WTC11 (cell line): ENCODE measurements around the gene MYLK. TPM values are rescaled to one million over a fixed set of nuclear protein-coding genes. Genes with fewer than 3 reads are reported as not detected.
A peak's percentile ranks its signal among the peaks of the same experiment; 100 is the strongest.

Experiments
- ATAC-seq: fragments of 200-7000 bp; cut with Tn5 transposase; 2 replicates; pipeline ENCODE4 v1.10.0; 2021; ENCODE audit warnings: mild to moderate bottlenecking, moderate library complexity
- CTCF ChIA-PET: fragments of 300-600 bp; sonication (Branson Sonifier 250); formaldehyde crosslinking; loops from one replicate; lab custom pipeline; 2021; ENCODE audit warnings: antibody characterized with exemption; lab: Charles Lee
- POLR2A ChIA-PET: fragments of 350-600 bp; sonication (Branson Sonifier 250); formaldehyde crosslinking; loops from one replicate; lab custom pipeline; 2021; ENCODE audit warnings: antibody characterized with exemption; lab: Charles Lee
- DNase-seq: peaks from one replicate; pipeline ENCODE4 v3.0.0; 2021; ENCODE audit warnings: low spot score
- H3K27ac Mint-ChIP-seq: 2 replicates; pipeline ENCODE4 v1.8.0; 2021; ENCODE audit warnings: mixed read lengths
- H3K27me3 Mint-ChIP-seq: 2 replicates; pipeline ENCODE4 v1.8.0; 2021; ENCODE audit warnings: low read depth, mild to moderate bottlenecking, moderate library complexity, mixed read lengths
- H3K36me3 Mint-ChIP-seq: 2 replicates; pipeline ENCODE4 v1.8.0; 2021; ENCODE audit warnings: mixed read lengths
- H3K4me1 Mint-ChIP-seq: 2 replicates; pipeline ENCODE4 v1.8.0; 2022; ENCODE audit warnings: mixed read lengths
- H3K4me3 Mint-ChIP-seq: 2 replicates; pipeline ENCODE4 v1.8.0; 2021; ENCODE audit warnings: mild to moderate bottlenecking, moderate library complexity, mixed read lengths
- H3K9me3 Mint-ChIP-seq: 2 replicates; pipeline ENCODE4 v1.8.0; 2021; ENCODE audit warnings: mixed read lengths
- CREM ChIP-seq: sonication (generic); formaldehyde crosslinking; IDR thresholded peaks from 2 replicates; pipeline ENCODE4 v1.8.1; 2022; ENCODE audit warnings: mild to moderate bottlenecking, missing genetic modification reagents, moderate library complexity
- CTCF ChIP-seq: fragments of 200-600 bp; IDR thresholded peaks from 2 replicates; pipeline ENCODE4 v1.8.0; 2022; ENCODE audit warnings: antibody characterized with exemption
- ELF4 ChIP-seq: sonication (generic); formaldehyde crosslinking; IDR thresholded peaks from 2 replicates; pipeline ENCODE4 v1.8.1; 2022; ENCODE audit warnings: low read depth, mild to moderate bottlenecking, moderate library complexity, missing genetic modification reagents
- ESRRA ChIP-seq: sonication (generic); formaldehyde crosslinking; IDR thresholded peaks from 2 replicates; pipeline ENCODE4 v1.8.1; 2022; ENCODE audit warnings: mild to moderate bottlenecking, missing genetic modification reagents, borderline replicate concordance
- GTF2I ChIP-seq: fragments of 250-450 bp; sonication (Bioruptor Pico); conservative IDR thresholded peaks from 2 replicates; pipeline ENCODE4 v1.4.0; 2021; ENCODE audit warnings: mild to moderate bottlenecking
- HMGA2 ChIP-seq: fragments of 250-450 bp; sonication (Bioruptor Pico); IDR thresholded peaks from 2 replicates; pipeline ENCODE4 v1.4.0; 2021; ENCODE audit warnings: mild to moderate bottlenecking, moderate library complexity
- JAZF1 ChIP-seq: fragments of 250-450 bp; sonication (Bioruptor Pico); IDR thresholded peaks from 2 replicates; pipeline ENCODE4 v1.9.0; 2021; ENCODE audit warnings: moderate library complexity, mild to moderate bottlenecking, inconsistent platforms
- JUN ChIP-seq: sonication (generic); formaldehyde crosslinking; IDR thresholded peaks from 2 replicates; pipeline ENCODE4 v1.8.0; 2023; ENCODE audit warnings: mild to moderate bottlenecking, missing genetic modification reagents
- MXD4 ChIP-seq: fragments of 250-450 bp; sonication (Bioruptor Pico); IDR thresholded peaks from 2 replicates; pipeline ENCODE4 v1.8.0; 2021; ENCODE audit warnings: mild to moderate bottlenecking, moderate library complexity, borderline replicate concordance
- NR3C1 ChIP-seq: sonication (generic); formaldehyde crosslinking; conservative IDR thresholded peaks from 2 replicates; pipeline ENCODE4 v1.8.1; 2023; ENCODE audit warnings: low read depth, mild to moderate bottlenecking, missing genetic modification reagents
- SMAD3 ChIP-seq: sonication (generic); formaldehyde crosslinking; IDR thresholded peaks from 2 replicates; pipeline ENCODE4 v1.8.0; 2022; ENCODE audit warnings: missing genetic modification reagents, mild to moderate bottlenecking, borderline replicate concordance
- STAT6 ChIP-seq: sonication (generic); formaldehyde crosslinking; conservative IDR thresholded peaks from 2 replicates; pipeline ENCODE4 v1.8.1; 2023; ENCODE audit warnings: mild to moderate bottlenecking, low read depth, missing genetic modification reagents, moderate library complexity
- ZNF121 ChIP-seq: sonication (generic); formaldehyde crosslinking; IDR thresholded peaks from 2 replicates; pipeline ENCODE4 v1.8.0; 2023; ENCODE audit warnings: missing genetic modification reagents
- ZNF425 ChIP-seq: fragments of 250-450 bp; sonication (Bioruptor Pico); conservative IDR thresholded peaks from 2 replicates; pipeline ENCODE4 v1.9.0; 2021; ENCODE audit warnings: mild to moderate bottlenecking
- total RNA-seq: library from RNA; stranded (reverse); gene quantifications from 3 replicates; pipeline ENCODE4 v1.2.3, GENCODE V29; 2021
- TF ChIP-seq, protein P1 (sequence below): sonication (generic); formaldehyde crosslinking; IDR thresholded peaks from 2 replicates; pipeline ENCODE4 v1.8.0; 2022; ENCODE audit warnings: missing genetic modification reagents
- TF ChIP-seq, protein P2 (sequence below): sonication (generic); formaldehyde crosslinking; IDR thresholded peaks from 2 replicates; pipeline ENCODE4 v1.8.1; 2023; ENCODE audit warnings: mild to moderate bottlenecking, missing genetic modification reagents, borderline replicate concordance
- TF ChIP-seq, protein P3 (sequence below): sonication (generic); formaldehyde crosslinking; IDR thresholded peaks from 2 replicates; pipeline ENCODE4 v1.8.0; 2023; ENCODE audit warnings: mild to moderate bottlenecking, missing genetic modification reagents
- TF ChIP-seq, protein P4 (sequence below): sonication (generic); formaldehyde crosslinking; IDR thresholded peaks from 2 replicates; pipeline ENCODE4 v1.8.1; 2022; ENCODE audit warnings: missing genetic modification reagents, borderline replicate concordance

Gene MYLK
- total RNA-seq, 1 experiment from 2014 or later: 10.4 TPM

- Mint-ChIP-seq H3K27ac (no peak overlapping the region), H3K27me3 (no peaks in the 10 kb centered on the region), H3K4me3 (no peak overlapping the region), H3K4me1 (peaks cover 14% of the 10 kb centered on the region), H3K36me3 (no peaks in the 10 kb centered on the region), H3K9me3 (no peaks in the 10 kb centered on the region)
- DNase-seq (no peak), ATAC-seq (peak; percentile 80)
- ChIA-PET POLR2A (interaction anchor here (0.6 kb wide), 1 partner anchor 12 kb away, joined by 3 read pairs; no protein-coding TSS in a partner anchor), CTCF (interaction anchor here (1.3 to 2.4 kb wide), 2 partner anchors 21 to 43 kb away, joined by 3 to 13 read pairs; no protein-coding TSS in a partner anchor)
- TF ChIP-seq HMGA2 (CRISPR knock-in tag) (no peak), GTF2I (CRISPR knock-in tag) (no peak), ZNF121 (CRISPR knock-in tag) (no peak), ELF4 (no peak), NR3C1 (CRISPR knock-in tag) (no peak), SMAD3 (CRISPR knock-in tag) (no peak), ESRRA (CRISPR knock-in tag) (no peak), STAT6 (CRISPR knock-in tag) (no peak), CREM (CRISPR knock-in tag) (no peak), MXD4 (CRISPR knock-in tag) (no peak), JAZF1 (CRISPR knock-in tag) (no peak), CTCF (no peak), ZNF425 (CRISPR knock-in tag) (no peak), JUN (CRISPR knock-in tag) (no peak)
- TF ChIP-seq, protein P1, sequence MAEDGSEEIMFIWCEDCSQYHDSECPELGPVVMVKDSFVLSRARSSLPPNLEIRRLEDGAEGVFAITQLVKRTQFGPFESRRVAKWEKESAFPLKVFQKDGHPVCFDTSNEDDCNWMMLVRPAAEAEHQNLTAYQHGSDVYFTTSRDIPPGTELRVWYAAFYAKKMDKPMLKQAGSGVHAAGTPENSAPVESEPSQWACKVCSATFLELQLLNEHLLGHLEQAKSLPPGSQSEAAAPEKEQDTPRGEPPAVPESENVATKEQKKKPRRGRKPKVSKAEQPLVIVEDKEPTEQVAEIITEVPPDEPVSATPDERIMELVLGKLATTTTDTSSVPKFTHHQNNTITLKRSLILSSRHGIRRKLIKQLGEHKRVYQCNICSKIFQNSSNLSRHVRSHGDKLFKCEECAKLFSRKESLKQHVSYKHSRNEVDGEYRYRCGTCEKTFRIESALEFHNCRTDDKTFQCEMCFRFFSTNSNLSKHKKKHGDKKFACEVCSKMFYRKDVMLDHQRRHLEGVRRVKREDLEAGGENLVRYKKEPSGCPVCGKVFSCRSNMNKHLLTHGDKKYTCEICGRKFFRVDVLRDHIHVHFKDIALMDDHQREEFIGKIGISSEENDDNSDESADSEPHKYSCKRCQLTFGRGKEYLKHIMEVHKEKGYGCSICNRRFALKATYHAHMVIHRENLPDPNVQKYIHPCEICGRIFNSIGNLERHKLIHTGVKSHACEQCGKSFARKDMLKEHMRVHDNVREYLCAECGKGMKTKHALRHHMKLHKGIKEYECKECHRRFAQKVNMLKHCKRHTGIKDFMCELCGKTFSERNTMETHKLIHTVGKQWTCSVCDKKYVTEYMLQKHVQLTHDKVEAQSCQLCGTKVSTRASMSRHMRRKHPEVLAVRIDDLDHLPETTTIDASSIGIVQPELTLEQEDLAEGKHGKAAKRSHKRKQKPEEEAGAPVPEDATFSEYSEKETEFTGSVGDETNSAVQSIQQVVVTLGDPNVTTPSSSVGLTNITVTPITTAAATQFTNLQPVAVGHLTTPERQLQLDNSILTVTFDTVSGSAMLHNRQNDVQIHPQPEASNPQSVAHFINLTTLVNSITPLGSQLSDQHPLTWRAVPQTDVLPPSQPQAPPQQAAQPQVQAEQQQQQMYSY (CRISPR knock-in tag): no peak
- TF ChIP-seq, protein P2, sequence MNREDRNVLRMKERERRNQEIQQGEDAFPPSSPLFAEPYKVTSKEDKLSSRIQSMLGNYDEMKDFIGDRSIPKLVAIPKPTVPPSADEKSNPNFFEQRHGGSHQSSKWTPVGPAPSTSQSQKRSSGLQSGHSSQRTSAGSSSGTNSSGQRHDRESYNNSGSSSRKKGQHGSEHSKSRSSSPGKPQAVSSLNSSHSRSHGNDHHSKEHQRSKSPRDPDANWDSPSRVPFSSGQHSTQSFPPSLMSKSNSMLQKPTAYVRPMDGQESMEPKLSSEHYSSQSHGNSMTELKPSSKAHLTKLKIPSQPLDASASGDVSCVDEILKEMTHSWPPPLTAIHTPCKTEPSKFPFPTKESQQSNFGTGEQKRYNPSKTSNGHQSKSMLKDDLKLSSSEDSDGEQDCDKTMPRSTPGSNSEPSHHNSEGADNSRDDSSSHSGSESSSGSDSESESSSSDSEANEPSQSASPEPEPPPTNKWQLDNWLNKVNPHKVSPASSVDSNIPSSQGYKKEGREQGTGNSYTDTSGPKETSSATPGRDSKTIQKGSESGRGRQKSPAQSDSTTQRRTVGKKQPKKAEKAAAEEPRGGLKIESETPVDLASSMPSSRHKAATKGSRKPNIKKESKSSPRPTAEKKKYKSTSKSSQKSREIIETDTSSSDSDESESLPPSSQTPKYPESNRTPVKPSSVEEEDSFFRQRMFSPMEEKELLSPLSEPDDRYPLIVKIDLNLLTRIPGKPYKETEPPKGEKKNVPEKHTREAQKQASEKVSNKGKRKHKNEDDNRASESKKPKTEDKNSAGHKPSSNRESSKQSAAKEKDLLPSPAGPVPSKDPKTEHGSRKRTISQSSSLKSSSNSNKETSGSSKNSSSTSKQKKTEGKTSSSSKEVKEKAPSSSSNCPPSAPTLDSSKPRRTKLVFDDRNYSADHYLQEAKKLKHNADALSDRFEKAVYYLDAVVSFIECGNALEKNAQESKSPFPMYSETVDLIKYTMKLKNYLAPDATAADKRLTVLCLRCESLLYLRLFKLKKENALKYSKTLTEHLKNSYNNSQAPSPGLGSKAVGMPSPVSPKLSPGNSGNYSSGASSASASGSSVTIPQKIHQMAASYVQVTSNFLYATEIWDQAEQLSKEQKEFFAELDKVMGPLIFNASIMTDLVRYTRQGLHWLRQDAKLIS (CRISPR knock-in tag): no peak
- TF ChIP-seq, protein P3, sequence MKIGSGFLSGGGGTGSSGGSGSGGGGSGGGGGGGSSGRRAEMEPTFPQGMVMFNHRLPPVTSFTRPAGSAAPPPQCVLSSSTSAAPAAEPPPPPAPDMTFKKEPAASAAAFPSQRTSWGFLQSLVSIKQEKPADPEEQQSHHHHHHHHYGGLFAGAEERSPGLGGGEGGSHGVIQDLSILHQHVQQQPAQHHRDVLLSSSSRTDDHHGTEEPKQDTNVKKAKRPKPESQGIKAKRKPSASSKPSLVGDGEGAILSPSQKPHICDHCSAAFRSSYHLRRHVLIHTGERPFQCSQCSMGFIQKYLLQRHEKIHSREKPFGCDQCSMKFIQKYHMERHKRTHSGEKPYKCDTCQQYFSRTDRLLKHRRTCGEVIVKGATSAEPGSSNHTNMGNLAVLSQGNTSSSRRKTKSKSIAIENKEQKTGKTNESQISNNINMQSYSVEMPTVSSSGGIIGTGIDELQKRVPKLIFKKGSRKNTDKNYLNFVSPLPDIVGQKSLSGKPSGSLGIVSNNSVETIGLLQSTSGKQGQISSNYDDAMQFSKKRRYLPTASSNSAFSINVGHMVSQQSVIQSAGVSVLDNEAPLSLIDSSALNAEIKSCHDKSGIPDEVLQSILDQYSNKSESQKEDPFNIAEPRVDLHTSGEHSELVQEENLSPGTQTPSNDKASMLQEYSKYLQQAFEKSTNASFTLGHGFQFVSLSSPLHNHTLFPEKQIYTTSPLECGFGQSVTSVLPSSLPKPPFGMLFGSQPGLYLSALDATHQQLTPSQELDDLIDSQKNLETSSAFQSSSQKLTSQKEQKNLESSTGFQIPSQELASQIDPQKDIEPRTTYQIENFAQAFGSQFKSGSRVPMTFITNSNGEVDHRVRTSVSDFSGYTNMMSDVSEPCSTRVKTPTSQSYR: no peak
- TF ChIP-seq, protein P4, sequence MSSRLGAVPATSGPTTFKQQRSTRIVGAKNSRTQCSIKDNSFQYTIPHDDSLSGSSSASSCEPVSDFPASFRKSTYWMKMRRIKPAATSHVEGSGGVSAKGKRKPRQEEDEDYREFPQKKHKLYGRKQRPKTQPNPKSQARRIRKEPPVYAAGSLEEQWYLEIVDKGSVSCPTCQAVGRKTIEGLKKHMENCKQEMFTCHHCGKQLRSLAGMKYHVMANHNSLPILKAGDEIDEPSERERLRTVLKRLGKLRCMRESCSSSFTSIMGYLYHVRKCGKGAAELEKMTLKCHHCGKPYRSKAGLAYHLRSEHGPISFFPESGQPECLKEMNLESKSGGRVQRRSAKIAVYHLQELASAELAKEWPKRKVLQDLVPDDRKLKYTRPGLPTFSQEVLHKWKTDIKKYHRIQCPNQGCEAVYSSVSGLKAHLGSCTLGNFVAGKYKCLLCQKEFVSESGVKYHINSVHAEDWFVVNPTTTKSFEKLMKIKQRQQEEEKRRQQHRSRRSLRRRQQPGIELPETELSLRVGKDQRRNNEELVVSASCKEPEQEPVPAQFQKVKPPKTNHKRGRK (CRISPR knock-in tag): no peak
Observed at GRCh38 chr3:123767009-123767372, 117.1 kb downstream of the MYLK start.
